Central memory CD4-positive, alpha-beta T cell (primary cell): ENCODE measurements around the gene SH3TC2.

Experiments
- DNase-seq: peaks from one replicate; pipeline ENCODE4 v3.0.0; 2022

SH3TC2 gene

DNA sequence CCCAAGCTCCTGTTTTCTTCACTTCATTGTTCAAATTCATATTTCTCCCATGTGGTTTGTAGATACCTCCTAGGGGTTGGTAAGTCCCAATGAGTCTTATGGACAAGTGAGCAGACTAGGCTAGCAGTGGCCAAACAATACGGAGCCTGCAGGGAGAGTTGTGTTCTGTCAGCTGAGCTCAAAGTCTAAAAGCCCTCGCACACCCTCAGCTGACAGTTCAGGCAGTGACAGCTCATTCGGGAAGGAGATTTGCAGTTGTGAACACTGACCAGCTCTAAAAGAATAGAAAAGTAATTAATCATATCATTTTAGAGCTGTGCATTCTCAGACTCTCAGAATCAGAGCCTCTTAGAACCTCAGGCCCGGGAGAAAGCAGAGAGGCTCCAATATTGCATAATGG lies 95.1 kb downstream of the SH3TC2 start:
- DNase-seq, result no peak

DNA sequence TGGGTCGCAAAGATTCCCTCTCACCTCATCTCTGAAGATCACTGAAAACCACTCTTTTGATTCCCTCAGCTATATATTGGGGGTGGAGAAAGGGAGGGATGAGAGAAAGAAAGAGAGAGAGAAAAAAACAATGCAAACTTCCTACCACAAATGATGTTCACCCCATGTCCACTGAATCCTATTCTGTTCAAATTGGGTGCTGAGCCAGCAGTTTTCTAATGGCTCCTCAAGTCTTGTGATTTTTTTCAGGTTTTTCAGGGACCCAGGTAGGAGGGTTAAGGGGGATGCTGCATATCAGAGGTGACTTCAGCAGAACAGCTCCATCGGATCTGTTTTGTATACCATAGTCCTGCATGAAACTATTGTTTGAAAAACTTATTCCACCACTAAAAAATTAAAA lies 95.9 kb downstream of the SH3TC2 start:
- no peak for DNase-seq

DNA sequence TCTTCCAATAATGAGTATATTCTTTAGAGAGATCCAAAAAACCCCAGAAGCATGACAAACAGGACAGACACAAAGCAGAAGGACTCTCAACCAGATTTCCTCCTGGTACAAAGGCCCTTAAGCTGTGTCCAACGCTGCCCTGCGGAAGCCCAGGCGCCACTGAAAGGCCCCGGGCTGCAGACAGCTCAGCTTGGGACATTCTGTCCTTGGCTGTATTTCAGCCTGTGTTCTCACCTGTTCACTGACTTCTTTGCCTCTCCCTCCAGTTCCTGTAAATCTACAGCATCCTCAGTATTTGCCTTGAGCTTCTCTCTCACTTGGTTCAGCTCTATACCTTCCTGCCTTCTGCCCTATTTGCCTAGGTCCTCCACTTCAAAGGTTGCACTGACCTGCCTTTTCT lies 96.5 kb downstream of the SH3TC2 start:
- DNase-seq, result no peak

DNA sequence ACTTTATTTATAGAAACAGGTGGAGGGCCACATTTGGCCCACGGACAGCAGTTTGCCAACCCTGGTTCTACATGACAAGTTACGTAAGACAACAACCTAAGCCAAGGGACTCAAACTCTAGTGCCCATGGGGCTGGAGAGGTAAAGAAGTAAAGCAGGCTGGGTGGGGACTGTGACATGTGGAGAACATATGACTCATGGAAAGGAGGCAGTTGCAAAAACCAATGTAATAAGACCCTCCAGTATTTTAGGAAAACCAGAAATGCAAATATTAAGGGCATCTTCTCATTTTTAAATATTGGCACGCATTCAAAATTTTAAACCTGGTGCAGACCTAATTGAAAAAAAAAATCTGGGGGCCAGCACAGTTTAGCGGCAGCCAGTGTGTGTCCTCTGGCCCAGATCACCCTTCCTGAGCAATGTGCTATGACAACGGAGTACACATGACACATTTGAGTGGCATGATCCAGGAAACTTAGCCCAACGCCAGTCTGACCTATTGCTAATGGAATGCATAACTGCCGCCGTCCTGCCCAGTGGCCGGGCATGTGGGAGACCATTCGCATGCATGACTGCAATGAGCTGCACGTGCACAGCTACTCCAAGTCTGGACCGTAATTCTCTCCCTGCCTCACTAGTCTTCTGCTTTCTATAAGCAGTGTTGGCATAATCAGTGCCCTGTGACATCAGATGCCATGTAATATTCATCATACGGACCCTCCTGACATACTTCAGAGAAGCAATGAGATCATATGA lies 97.2 kb downstream of the SH3TC2 start:
- DNase-seq, result no peak

DNA sequence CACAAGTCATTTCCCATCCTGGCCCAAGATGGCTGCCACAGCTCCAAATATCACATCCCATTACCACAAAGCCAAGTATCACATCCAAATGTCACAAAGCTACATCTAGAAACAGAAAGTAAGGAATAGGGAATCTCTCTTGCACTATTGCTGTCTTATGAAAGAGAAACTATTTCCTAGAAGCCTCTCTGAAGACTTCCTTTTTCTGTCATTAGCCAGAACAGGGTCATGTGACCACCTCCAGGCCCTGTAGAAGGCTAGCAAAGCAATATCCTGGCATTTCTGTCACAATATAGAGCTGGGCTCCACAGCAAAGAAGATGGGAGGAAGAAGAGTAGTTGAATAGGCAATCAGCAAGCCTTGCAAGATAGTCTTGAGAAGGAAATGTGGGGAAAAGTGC lies 99.2 kb downstream of the SH3TC2 start:
- DNase-seq, result no peak

DNA sequence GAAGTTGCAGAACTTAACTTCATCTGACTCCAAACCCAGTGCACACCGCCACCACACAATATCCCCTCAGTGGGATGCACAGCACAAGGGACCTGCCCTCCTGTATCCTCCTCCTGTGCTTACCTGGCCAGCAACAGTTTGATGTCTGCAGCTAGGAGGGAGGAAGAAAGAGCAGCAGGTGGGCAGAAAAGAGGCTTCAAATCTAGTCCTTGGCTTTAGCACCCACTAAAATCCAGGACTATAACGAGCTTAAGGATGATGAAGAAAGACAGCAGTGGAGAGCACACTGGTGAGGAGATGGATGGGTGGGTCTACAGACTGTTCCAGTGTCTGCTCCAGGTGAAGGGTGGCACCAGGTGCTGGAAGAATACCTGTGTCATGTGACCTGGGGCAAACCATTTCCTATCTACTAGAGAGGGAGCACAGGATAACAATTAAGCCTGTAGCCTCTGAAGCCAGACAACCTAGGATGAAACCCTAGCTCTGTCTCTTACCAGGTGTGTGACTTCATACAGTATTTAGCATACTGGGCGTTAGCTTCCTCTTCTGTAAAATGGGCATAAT lies 100.0 kb downstream of the SH3TC2 start:
- DNase-seq, result no peak

DNA sequence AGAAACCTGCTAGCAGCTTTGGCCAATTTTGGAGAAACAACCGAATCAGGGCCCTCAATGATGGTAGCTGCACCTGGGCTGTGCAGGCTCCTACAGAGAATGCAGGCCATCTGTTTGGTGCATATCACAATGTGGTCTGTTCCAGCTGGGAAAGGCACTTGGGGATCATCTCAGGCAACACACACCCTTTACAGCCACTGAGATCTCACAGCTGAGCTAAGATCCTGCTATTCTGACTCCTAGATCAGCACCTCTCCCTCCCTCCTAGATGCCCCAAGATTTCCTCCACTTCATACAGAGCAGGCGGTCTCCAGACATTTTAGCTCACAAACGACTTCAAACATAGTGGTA lies 100.7 kb downstream of the SH3TC2 start:
- DNase-seq, result no peak

DNA sequence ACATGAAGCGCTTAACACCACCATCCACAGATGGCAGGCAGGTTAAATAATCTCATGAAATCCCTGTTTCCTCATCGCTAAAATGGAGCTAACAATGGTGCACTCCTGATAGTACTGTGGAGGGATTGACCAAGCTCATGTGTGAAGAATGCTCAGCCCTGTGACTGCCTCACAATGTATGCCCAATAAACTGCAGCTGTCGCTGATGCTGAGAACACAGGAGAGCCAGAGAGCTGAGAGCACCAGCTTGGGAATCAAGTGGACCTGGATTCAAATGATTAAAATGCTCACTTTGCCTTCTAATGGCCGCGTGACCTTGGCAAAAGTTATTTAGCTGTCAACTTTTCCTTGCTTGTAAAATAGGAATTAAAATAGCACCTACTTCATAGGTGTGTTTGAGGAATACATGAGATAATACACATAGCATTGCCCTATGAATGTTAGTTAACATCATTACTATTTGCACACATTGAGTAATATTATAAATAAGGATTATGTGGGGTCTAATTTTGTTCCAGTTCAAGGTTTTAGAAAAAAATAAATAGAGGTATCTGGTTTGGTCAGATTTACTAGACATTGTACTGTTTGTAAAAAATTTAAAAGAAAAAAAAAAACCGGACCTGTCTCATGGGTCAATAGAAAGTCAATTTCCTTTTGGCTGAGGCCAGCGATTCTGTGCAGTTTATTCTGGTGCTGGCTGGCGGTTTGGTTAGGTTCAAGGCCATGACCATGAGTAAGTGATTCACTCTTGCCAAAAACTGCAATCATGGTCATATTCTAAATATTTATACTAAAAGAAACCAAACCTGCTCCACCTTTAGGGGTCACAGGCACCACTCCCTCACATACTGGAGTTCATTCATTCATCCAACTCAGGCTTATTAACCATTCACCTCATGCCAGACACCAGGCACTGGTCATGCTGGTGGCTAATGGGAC lies 101.3 kb downstream of the SH3TC2 start:
- DNase-seq, result no peak

DNA sequence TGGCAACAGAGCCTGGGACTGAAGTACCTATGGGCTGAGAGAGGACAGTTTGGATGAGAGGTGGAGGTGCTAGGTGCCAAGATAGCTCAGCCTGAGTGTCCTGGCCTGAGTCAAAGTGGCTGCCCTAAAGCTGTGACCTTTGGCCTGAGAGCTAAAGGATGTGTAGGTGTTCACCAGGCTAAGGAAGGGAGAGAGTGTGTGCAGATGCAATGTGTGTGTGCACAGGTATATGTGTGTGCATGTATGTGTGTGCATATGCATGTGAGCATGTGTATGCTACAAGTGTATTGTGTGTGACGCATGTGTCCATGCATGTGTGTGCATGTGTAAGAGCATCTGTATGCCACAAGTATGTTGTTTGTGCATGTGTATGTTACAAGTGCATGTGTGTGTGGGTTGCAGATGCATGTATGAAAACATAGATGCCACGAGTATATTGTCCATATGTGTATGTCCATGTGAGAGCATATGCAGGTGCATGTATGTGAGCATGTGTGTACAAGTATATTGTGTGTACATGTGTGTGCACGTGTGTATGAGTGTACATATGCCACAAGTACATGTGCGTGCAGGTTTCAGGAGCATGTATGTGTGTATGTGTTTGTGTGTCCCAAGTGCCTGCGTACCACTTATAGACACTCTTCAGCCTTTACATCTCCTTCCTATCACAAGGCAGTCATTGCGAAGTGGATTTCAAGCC lies 102.6 kb downstream of the SH3TC2 start:
- no peak for DNase-seq

DNA sequence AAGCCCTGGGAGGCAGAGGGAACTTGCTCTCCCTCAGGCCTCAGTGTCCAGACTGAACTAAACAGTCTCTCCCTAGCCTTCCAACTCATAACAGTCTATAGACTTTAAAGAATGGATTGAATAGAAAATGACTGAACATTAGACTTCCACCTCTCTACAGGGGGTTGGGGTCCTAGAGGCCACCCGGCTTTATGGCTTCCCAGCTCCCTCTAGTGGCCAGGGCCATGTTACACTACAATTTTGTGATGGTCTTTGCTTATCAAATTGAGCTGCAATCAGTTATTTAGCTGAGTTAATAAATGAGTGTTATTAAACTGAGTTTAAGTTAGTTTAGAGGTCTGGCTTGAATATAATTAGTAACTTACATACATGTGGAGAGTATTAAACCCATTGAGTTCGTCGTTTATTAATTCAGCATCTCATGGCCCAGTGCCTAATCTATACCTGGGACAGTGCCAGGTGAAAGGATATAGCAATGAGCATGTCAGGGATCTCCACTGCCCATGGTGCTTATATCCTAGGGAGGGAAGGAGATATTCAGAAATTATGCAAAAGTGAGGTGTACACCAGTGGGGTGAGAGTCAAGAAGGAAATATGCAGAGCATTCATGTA lies 105.2 kb downstream of the SH3TC2 start:
- DNase-seq, result peak; percentile 17

DNA sequence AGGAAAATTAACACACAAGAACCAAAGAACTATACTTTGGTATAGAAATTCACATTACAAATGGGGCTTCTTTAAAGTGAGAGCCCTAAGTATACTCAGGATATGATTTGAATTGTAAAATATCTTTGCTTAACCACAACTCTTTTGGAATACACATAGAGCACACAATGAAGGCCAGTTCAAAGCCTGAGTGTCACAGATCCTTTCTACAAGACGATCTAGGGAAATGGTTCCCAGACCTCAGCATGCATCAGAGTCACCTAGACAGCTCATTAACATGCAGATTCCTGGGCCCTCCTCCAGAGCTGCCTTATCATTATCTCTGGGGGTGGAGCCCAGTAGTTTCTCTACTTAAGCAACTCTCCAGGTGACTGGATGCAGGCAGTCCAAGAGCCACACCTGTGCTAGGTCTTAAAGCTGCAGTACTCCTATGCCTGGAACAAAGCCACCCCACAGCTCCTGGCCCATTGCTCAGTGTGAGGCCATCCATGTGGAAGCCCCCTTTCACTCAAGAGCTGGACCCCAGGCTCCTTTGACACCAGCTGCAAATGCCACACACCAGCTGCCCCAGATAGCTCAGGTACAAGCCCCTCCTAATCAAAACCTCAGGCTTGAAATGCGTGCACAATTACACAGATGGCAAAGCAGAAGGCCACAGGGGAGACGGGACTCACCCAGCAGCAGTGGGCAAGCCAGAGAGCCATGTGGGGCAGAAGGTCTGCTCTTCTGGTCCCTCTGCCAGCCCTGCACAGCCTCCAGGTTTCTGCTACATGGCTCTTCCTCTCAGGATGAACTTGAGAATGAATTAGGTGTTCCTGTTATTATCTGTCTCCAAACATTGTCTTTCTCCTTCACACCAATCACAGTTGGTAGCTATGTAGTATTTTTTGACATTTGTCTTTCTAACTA lies 106.1 kb downstream of the SH3TC2 start:
- no peak for DNase-seq
